ENCODE data around the gene PNMA8B. TPM values are rescaled to one million over a fixed set of nuclear protein-coding genes. Genes with fewer than 3 reads are reported as not detected.
"Not testable (repeated sequence)": the region's sequence is repeated elsewhere in the genome, so short reads cannot be mapped to it uniquely, and the experiment has no call there.

The PNMA8B gene
- total RNA-seq, 1 donor from 2014 or later = 1.5 TPM

DNA sequence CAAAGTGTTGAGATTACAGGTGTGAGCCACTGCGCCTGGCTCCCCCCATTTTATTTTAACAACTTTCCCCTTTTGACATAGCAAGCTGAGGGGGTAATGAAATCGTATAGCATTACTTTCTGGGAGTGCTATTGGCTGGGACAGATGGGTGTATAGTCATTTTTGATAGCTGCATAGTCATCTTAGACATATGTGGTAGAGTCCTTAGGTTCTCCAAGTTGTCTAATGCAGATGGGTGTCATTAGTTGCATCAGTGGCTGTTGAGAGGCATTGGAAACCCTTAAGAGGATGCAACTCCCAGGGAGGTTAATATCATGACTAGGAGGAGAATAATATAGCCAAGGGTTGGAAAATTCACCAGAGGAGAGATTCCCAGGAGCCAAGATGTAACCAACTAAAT is 28.6 kb upstream of the PNMA8B start:
- Histone ChIP-seq H3K9me3 (no peaks in the 10 kb centered on the region), H3K36me3 (no peaks in the 10 kb centered on the region), H3K4me1 (peaks cover 1% of the 10 kb centered on the region), H3K4me3 (no peak overlapping the region), H3K27me3 (ENCODE audit: low read depth) (peaks cover 4% of the 10 kb centered on the region), H3K27ac (no peak overlapping the region)
- no peak for DNase-seq
- intact Hi-C loops (cut with DNase I) = no loop called here
- TF ChIP-seq, protein P1, sequence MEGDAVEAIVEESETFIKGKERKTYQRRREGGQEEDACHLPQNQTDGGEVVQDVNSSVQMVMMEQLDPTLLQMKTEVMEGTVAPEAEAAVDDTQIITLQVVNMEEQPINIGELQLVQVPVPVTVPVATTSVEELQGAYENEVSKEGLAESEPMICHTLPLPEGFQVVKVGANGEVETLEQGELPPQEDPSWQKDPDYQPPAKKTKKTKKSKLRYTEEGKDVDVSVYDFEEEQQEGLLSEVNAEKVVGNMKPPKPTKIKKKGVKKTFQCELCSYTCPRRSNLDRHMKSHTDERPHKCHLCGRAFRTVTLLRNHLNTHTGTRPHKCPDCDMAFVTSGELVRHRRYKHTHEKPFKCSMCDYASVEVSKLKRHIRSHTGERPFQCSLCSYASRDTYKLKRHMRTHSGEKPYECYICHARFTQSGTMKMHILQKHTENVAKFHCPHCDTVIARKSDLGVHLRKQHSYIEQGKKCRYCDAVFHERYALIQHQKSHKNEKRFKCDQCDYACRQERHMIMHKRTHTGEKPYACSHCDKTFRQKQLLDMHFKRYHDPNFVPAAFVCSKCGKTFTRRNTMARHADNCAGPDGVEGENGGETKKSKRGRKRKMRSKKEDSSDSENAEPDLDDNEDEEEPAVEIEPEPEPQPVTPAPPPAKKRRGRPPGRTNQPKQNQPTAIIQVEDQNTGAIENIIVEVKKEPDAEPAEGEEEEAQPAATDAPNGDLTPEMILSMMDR (IDR thresholded peaks at IDR 0.05) = no peak
- ATAC-seq = no peak

DNA sequence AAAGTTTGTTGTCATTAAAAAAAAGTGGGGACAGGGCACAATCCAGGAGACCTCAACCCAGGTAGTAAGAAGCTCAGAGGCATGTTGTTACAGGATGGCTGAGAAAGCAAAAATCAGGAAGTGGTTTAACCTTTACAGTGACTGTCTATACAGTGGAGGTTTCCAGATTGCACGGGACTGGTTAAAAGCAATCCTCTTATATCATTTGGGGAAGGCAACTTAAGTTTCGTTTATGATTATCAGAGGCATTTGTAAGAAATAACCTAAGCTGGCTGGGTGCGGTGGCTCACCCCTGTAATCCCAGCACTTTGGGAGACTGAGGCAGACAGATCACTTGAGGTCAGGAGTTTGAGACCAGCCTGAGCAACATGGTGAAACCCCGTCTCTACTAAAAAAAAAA is 27.3 kb upstream of the PNMA8B start:
- DNase-seq; H3K27me3 ChIP-seq (ENCODE audit: low read depth); H3K4me3 ChIP-seq; intact Hi-C loops (cut with DNase I); H3K4me1 ChIP-seq; H3K36me3 ChIP-seq; ATAC-seq; H3K27ac ChIP-seq; H3K9me3 ChIP-seq: not testable (repeated sequence)

DNA sequence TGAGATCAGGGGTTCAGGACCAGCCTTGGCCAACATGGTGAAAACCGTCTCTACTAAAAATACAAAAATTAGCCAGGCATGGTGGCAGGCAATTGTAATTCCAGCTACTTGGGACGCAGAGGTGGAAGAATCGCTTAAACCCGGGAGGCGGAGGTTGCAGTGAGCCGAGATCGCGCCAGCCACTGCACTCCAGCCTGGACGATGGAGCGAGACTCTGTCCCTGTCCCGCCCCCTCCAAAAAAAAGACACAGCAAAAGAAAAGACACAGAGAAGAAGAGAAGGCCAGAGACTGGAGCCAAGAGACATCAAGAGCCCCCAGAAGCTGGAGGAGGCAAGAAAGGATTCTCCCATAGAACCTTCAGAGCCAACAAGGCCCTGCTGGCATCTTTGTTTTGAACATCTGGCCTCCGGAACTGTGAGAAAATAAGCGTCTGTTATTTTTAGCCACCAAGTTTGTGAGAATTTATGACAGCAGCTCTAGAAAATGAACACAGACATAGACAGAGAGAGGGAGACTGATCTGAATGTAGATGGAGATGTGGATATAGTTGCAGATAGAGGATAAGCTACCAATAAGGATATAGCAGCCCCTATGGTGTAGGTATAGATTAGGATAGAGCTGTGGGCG is 25.7 kb upstream of the PNMA8B start:
- no peak for DNase-seq
- no peaks in the 10 kb centered on the region for H3K27me3 ChIP-seq (ENCODE audit: low read depth)
- TF ChIP-seq, protein P1 (IDR thresholded peaks at IDR 0.05) = no peak
- no peaks in the 10 kb centered on the region for H3K9me3 ChIP-seq
- no peaks in the 10 kb centered on the region for H3K36me3 ChIP-seq
- no peak overlapping the region for H3K4me3 ChIP-seq
- no peaks in the 10 kb centered on the region for H3K4me1 ChIP-seq
- ATAC-seq = no peak
- intact Hi-C loops (cut with DNase I) = no loop called here
- no peak overlapping the region for H3K27ac ChIP-seq

DNA sequence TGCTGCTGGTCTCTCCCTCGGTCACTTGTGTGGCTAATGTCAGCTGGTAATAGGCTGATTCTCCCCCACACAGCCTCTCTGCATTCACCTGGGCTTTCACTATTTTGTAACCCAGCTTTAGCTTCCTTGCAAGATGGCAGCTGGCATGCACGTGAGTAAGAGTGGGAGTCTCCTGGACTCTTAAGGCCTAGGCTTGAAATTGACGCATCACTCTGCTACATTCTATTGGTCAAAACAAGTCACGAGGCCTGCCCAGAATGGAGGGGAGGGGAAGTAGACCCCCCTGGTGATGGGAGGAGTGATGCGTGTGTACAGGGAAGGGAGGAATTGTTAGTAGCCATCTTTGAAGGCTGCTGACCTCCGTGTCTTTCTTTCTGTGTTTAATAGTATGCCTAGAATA is 24.9 kb upstream of the PNMA8B start:
- Histone ChIP-seq H3K4me1 (peaks cover 2% of the 10 kb centered on the region), H3K9me3 (no peaks in the 10 kb centered on the region), H3K27ac (no peak overlapping the region), H3K4me3 (no peak overlapping the region), H3K36me3 (no peaks in the 10 kb centered on the region), H3K27me3 (ENCODE audit: low read depth) (no peaks in the 10 kb centered on the region)
- ATAC-seq (no peak), DNase-seq (no peak)
- intact Hi-C loops (cut with DNase I) = no loop called here
- TF ChIP-seq, protein P1 (IDR thresholded peaks at IDR 0.05) = no peak

DNA sequence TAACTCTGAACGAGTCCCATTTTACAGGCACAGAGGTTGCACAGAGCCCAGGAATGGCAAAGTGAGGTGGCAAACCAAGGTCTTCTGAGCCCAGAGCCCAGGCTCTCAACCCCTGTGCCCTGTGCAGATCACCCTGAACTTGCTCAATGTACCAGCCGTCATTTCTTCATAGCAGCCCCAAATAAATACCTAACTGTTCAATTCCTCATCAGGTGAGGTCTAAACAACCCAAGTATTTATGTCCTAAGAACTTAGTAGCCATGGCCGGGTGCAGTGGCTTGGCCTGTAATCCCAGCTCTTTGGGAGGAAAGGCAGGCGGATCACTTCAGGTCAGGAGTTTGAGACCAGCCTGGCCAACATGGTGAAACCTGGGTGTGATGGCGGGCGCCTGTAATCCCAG is 21.8 kb upstream of the PNMA8B start:
- Histone ChIP-seq H3K27ac (no peak overlapping the region), H3K27me3 (ENCODE audit: low read depth) (peaks cover 9% of the 10 kb centered on the region), H3K36me3 (no peaks in the 10 kb centered on the region), H3K4me3 (no peak overlapping the region), H3K9me3 (no peaks in the 10 kb centered on the region), H3K4me1 (peaks cover 5% of the 10 kb centered on the region)
- ATAC-seq = no peak
- TF ChIP-seq, protein P1 (IDR thresholded peaks at IDR 0.05) = no peak
- no peak for DNase-seq
- intact Hi-C loops (cut with DNase I) = no loop called here

DNA sequence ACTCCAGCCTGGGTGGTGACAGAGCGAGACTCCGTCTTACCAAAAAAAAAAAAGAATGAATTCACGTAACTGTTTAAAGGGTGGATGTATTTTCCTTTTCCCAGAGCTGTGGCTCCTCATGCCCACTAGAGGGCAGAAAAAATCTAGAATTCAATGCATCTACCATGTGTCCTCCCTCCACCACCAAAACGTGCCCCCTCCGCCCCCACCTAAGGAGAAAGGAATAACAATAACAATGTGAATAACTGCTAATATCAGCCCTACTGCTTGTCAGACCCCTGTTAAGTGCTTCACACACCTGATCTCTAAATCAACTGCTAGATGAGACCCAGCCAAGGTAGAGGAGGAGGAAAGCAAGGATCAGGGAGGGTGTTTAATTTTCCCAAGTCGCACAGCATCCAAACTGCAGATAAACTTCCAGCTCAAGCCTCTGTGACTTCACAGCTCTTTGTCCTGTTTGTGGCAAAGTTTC is 20.2 kb upstream of the PNMA8B start:
- ATAC-seq = peak in 1 of 2 donors; percentile 34

More for the DNA sequence above, 20.2 kb upstream of the PNMA8B start:
- no peak for DNase-seq
- no peaks in the 10 kb centered on the region for H3K36me3 ChIP-seq
- no peak overlapping the region for H3K27ac ChIP-seq
- intact Hi-C loops (cut with DNase I) = no loop called here
- H3K9me3 ChIP-seq = no peaks in the 10 kb centered on the region
- peaks cover 5% of the 10 kb centered on the region for H3K4me1 ChIP-seq
- H3K27me3 ChIP-seq (ENCODE audit: low read depth) = peaks cover 9% of the 10 kb centered on the region
- TF ChIP-seq, protein P1 (IDR thresholded peaks at IDR 0.05) = peak; percentile 63
- H3K4me3 ChIP-seq = no peak overlapping the region
